Fibroblast of the conjunctiva (primary cell): Measurements from ENCODE around the gene STRC.
"Not testable (repeated sequence)": the region's sequence is repeated elsewhere in the genome, so short reads cannot be mapped to it uniquely, and the experiment has no call there.

Source experiments
- DNase-seq: peaks from one replicate; pipeline ENCODE4 v3.0.0-alpha.2; 2010; ENCODE audit warnings: low read depth

STRC gene

GRCh38 chr15:43563793-43564192 lies 54.8 kb downstream of the STRC start:
- DNase-seq = not testable (repeated sequence)

- not testable (repeated sequence) for DNase-seq
These were observed 55.8 kb downstream of the STRC start for GRCh38 chr15:43562753-43563152.

- DNase-seq = no peak
These were observed 65.6 kb downstream of the STRC start for GRCh38 chr15:43552986-43553385.

GRCh38 chr15:43552256-43552655 lies 66.3 kb downstream of the STRC start:
- no peak for DNase-seq

GRCh38 chr15:43550527-43551363 lies 67.9 kb downstream of the STRC start:
- DNase-seq = peak; percentile 45
